GM10248 (cell line): ENCODE measurements around the gene C18orf32.

Source experiments
- CTCF ChIA-PET: fragments of 300-600 bp; sonication (Branson Sonifier 250); formaldehyde crosslinking; extraction: SDS; loops from one replicate; lab custom pipeline; 2021; ENCODE audit warnings: antibody characterized with exemption; lab: Yijun Ruan, JAX
- POLR2A ChIA-PET: fragments of 350-650 bp; sonication (Branson Sonifier 250); formaldehyde crosslinking; extraction: SDS; loops from one replicate; lab custom pipeline; 2020; ENCODE audit warnings: antibody characterized with exemption; lab: Yijun Ruan, JAX
- DNase-seq: peaks from one replicate; pipeline ENCODE4 v3.0.0; 2012; ENCODE audit errors: extremely low spot score
- TF ChIP-seq, protein P1 (sequence below): IDR thresholded peaks from 2 replicates; pipeline ENCODE4 v1.5.1; 2012; ENCODE audit warnings: mild to moderate bottlenecking, low read depth; ENCODE audit errors: extremely low read depth, missing control alignments, control extremely low read depth

The C18orf32 gene

DNA sequence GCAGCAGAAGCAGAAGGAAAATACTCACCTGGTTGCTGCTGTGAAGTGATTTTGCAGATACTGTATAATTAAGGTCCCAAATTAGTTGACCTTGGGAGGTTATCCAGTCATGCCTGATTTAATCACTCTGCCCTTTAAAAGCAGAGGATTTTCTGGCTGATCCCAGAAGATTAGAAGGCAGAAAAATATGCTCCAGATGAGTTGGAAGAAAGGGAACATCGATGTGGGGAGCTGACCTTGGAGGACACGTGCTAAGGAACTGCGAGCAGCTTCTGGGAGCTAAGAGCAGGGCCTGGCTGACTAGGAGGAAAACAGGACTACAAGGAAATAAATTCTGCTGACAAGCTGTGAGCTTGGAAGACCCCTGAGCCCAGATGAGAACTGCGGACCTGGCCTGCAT, 13.3 kb downstream of the C18orf32 start:
- CTCF ChIA-PET, result interaction anchor here (2.8 kb wide), 1 partner anchor 9 kb away, joined by 8 read pairs; no protein-coding TSS in a partner anchor
- TF ChIP-seq, protein P1, sequence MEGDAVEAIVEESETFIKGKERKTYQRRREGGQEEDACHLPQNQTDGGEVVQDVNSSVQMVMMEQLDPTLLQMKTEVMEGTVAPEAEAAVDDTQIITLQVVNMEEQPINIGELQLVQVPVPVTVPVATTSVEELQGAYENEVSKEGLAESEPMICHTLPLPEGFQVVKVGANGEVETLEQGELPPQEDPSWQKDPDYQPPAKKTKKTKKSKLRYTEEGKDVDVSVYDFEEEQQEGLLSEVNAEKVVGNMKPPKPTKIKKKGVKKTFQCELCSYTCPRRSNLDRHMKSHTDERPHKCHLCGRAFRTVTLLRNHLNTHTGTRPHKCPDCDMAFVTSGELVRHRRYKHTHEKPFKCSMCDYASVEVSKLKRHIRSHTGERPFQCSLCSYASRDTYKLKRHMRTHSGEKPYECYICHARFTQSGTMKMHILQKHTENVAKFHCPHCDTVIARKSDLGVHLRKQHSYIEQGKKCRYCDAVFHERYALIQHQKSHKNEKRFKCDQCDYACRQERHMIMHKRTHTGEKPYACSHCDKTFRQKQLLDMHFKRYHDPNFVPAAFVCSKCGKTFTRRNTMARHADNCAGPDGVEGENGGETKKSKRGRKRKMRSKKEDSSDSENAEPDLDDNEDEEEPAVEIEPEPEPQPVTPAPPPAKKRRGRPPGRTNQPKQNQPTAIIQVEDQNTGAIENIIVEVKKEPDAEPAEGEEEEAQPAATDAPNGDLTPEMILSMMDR, result no peak
- DNase-seq, result no peak
- POLR2A ChIA-PET, result no interaction called here

DNA sequence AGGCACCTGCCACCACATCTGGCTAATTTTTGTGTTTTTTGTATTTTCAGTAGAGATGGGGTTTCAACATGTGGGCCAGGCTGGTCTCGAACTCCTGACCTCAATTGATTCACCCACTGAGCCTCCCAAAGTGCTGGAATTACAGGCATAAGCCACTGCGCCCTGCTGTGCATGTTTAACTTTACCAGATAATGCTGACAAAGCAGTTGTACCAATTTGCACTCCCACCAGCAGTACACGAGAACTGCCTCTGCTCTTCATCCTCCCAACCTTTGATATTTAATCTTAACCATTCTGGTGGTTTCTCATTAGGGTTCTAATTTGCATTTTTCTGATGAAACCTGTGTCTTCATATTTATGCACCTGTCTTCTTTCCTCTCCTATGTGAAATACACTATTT, 14.6 kb downstream of the C18orf32 start:
- DNase-seq, result no peak
- TF ChIP-seq, protein P1, result no peak
- CTCF ChIA-PET, result no interaction called here
- POLR2A ChIA-PET, result no interaction called here

DNA sequence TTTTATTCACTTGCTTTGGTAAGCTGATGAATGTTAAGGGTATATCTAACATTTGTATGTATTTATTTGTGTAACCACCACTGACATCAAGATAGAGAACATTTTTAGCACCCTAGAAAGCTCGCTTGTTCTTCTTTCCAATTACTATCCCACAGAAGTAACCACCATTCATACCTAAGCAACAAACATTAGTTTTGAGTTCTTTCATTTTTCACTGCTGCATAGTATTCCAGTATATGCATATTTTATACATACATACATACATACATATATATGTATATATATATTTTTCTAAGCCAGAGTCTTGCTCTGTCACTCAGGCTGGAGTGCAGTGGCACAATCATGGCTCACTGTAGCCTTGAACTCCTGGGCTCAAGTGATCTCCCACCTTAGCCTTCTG, 15.5 kb downstream of the C18orf32 start:
- POLR2A ChIA-PET, result no interaction called here
- DNase-seq, result no peak
- CTCF ChIA-PET, result no interaction called here
- TF ChIP-seq, protein P1, result no peak

- POLR2A ChIA-PET, result no interaction called here
- DNase-seq, result no peak
- CTCF ChIA-PET, result no interaction called here
- TF ChIP-seq, protein P1, result no peak
Measured at GRCh38 chr18:49467599-49467998, 19.4 kb downstream of the C18orf32 start.

DNA sequence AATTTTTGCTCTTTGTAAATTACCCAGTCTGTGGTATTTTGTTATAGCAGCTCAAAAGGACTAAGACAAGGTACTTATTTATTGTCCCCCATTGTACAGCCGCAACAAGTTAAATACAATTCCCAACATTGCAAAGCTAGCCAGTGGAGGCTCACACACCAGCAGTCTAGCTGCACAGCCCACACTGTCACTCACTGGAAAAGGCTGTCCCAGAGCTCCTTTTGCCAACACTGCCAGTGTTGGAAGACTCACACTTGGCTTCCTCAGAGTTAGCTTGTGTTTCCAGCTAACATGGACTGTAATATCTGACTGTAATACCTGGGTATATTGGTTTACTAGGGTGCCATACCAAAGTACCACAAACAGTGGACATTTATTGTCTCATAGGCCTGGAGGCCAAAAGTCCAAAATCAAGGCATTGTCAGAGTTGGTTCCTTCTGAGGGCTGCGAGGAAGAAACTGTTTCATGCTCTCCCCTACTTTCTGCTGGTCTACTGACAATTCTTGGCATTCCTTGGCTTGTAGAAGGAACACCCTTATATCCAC, 19.9 kb downstream of the C18orf32 start:
- ChIA-PET CTCF (interaction anchor here (1.2 kb wide), 1 partner anchor 9 kb away, joined by 3 read pairs; no protein-coding TSS in a partner anchor), POLR2A (no interaction called here)
- TF ChIP-seq, protein P1, result no peak
- DNase-seq, result no peak

DNA sequence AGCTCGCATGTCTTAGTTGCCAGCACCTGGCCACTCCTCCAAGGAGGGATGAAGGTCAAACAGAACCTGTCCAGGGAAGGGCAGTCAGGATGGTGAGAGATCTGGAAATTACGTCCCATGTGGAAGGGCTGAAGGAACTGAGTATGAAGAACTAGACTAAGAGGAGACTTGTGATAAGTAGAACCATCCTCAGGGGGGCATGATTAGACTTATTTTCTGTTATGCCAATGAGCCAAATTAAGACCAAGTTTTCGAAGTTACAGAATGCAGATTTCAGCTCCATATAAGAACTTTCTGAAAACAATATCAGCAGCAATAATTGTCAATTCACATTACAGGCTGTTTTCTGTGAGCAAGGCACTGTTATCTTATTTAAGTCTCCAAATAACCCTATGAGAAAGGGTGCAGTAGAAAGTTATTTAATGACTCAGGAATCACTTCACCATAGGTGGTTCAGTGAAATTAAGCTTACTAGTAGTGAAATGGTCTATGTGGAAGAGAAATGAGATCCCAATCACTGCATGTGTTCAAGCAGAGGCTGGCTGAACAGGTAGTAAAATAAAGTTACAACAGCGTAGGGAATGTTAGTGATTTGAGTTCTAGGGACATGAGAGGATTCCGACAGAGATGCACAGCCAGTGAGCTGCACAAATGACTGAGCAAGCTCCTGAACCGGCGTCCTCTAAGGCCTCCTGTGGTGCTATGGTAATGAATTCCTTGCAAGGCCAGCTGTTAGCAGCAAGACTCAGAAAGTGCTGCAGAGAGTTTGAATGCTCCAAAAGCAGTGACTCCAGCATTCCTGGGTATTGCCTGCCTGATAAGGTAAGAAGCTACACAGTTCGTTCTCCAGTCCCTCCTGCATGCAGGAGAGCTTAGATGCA, 22.1 kb downstream of the C18orf32 start:
- TF ChIP-seq, protein P1, result no peak
- CTCF ChIA-PET, result interaction anchor here (1.3 to 2.7 kb wide), 5 partner anchors 10 to 21 kb away, joined by 4 to 8 read pairs (median 6); no protein-coding TSS in a partner anchor
- DNase-seq, result no peak
- POLR2A ChIA-PET, result interaction anchor here (0.7 kb wide), 1 partner anchor 26 kb away, joined by 3 read pairs; no protein-coding TSS in a partner anchor
